DMS153 (cell line): ENCODE measurements around the gene HDGFL3.

Experiments used
- DNase-seq: peaks from one replicate; lab custom pipeline; 2025; lab: John Stamatoyannopoulos, UW

Gene HDGFL3

GRCh38 chr15:83123529-83123928 is 84.1 kb downstream of the HDGFL3 start:
- peak; percentile 4 for DNase-seq

DNA sequence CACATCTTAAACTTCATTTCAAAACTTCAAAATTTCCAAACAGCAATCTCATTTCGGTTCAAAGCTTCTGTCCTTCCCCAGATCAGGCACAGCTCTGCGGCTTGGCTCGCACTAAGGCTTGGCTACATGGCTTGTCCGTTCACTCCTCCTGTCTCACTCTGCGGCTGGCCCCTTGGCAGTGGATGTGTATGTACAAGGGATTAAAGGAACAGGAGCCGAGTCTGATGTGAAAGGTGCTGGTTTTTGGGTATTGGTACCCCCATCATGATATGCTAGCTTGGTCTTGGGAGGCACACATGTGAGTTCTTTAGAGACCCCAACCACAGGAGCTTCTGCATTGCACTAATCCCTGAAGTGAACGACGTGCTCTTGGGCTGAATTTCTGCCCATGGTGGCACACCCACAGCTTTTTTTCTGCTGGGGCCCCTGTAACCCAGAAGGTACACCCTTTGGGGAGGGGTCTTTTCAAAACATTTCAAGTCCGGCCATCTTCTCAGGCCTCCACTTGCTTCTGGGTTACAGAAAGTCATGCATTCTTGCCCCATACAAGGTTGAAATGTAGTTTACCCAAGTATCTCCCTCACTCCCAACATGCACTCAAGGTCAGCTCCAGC is 87.5 kb downstream of the HDGFL3 start:
- DNase-seq, result no peak

DNA sequence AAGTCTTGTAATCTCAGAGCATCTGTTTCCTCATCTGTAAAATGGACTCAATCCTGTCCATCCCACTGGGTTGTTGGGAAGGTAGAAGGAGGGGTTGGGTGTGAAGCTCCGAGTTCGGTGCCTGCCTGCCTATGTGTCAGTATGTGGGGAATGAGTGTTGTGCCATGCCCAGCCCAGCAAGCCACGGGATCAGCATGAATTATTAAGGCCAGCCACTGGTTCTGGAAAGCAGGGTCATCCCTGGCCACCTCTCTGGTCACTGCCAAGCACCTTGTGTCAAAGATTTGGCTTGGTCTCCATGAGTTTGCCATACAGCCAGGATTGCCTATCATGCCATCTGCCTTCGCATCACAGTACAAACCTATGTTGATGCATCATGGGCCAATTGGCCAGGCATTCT is 88.7 kb downstream of the HDGFL3 start:
- DNase-seq, result no peak

DNA sequence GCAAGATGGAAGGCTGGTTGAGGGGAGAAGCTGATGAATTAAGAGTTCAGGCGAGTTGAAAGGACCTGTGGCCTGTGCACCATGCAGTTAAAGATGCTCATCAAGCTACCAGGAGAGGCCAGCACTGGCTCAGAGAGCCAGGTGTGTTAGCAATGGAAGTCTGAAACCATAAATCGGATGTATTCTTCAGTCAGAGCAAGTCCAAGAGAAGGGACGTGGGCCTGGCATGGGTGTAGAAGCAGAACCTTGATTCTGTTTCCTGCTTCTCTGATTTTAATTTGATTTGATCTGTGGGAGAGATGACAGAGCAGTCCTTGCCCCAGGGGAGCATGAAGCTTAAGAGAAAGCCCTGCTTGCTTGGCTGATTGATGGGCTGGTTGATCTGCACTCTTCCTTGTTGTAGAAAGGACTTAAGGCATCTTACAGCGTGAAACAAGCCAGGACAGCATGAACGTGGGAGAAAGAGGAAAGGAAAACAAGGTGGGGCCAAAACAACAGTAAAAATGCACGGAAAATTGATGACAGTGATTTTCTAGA is 89.3 kb downstream of the HDGFL3 start:
- no peak for DNase-seq

DNA sequence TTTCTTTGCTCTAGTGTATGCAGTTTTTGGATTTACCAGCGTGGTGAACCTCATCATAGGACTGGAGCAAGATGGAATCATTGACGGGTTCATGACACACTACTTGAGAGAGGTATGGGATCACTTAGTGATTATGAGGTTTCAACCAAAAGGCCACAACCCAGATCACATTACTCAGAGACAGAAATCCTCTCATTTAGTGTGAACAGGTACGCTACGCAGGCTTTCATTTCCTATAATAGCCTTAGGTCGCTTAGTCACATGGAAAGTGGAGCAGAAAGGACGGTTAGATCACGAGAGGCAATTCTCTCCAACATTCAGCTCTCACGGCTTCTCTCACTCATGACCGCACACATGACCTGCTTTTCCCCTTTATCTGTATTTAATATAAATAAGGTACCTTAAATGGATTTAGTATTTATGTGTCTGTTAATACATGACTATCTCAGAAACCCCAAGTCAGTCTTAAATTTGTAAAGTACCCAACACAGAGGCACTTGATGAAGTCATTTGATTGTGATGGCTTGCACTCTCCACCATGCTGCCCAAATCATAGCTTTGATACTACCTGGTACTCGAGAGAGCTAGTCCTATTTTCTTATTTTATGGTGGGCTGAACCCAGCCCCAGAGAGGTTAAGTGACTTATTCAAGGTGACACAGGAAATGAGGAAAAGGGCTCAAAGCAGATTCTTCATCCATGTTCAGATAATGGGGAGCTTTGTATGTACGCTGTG is 91.6 kb downstream of the HDGFL3 start:
- DNase-seq, result no peak

DNA sequence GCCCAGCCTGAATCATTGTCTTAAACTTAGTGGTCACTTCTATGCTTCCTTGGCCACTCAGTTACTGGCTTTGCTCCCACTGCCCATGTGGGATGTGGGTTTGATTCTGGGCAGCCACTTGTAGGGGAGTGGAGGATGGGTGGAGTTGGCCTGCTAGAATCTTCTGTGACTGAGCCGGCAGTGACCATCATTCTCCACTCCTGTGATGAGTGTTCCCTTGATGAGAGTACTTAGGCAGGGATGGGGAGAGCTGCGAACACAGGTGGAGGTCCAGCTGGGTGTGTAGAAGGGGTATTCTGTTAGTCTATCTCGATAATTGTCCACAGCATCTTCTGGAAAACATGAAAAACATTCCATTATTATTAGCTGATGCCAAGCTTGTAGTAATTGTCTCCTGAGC is 92.2 kb downstream of the HDGFL3 start:
- no peak for DNase-seq

- DNase-seq, result no peak
These were observed 92.8 kb downstream of the HDGFL3 start for GRCh38 chr15:83114856-83115255.

GRCh38 chr15:83113881-83114674 is 93.5 kb downstream of the HDGFL3 start:
- no peak for DNase-seq

DNA sequence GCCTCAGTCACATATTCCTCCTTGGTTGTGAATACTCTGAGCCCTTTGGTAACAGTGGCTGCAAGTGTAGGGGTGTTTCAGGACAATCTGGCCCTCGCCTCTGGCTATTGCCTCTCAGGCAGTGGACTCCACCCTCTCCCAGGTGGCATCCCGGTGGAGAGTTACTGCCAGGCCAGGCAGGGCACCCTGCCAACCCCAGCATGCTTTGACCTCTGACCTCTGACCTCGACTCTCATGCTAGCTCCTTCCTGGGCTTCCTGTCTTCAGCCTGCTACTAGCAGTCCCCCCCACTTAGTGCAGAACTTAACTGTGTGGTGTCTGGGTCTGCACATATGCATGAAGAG is 94.7 kb downstream of the HDGFL3 start:
- DNase-seq, result no peak

DNA sequence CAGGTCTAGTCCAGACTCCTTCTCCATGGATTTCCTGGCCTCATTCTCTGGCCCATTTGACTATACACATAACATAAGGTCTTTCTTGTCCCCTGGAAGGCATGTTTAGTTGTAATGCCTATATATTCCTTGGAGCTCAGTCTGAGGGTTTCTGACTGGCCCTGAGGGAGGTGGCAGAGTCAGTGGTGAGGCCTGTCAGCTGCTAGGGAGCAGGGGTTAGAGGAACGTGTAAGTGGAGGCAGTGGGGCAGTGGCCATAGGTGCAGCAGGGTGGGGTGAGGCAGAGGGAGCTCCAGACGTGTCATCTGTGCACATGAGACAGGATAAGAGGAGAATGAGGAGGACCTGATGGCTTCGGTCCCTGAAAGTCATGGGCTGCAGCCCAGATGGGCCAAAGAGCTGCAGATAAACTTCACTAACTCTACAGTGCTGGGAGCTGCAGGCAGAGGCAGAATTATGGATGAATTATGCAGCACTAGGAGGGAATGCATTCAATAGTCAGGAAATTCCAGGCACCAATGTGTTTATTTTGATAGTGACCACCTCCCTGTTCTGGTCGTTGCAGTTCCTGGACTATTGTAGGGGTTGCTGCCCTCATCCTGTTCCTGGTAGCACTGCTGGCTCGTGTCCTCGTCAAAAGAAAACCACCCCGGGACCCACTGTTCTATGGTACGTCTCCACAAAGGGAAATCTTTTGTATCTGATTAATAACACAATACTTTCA is 95.2 kb downstream of the HDGFL3 start:
- no peak for DNase-seq

DNA sequence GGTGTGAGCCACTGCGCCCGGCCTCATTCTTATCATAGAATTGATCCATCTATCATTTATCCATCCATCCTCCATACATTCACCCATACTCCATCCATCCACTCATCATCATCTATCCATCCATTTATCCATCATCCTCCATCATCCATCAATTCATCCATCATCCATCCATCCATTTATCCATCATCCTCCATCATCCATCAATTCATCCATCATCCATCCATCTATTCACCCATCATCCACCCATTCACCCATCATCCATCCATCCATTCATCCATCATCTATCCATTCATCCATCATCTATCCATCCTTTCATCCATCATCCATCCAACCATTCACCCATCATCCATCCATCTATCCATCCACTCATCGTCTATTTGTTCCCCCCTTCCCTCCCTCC is 96.5 kb downstream of the HDGFL3 start:
- DNase-seq, result no peak

GRCh38 chr15:83110381-83110780 is 97.2 kb downstream of the HDGFL3 start:
- DNase-seq, result no peak

DNA sequence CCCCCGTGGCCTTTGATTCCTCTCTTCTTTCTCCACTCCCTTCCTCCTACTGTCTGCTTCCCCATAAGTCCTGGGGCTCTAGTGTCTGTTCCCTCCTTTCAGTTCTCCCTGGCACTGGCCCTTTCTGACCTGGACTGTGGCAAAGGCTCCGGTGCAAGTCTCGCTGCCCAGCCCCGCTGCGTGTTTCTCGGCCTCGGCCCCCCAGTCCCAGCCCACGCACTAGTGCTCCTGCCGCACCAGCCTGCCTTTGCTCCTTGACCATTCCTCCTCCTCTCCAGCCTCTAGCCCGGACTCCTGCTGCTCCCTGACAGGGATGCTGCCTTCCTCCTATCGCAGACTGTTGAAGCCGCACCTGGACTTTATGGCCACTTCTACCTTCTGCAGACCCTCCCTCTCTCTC is 98.1 kb downstream of the HDGFL3 start:
- no peak for DNase-seq

DNA sequence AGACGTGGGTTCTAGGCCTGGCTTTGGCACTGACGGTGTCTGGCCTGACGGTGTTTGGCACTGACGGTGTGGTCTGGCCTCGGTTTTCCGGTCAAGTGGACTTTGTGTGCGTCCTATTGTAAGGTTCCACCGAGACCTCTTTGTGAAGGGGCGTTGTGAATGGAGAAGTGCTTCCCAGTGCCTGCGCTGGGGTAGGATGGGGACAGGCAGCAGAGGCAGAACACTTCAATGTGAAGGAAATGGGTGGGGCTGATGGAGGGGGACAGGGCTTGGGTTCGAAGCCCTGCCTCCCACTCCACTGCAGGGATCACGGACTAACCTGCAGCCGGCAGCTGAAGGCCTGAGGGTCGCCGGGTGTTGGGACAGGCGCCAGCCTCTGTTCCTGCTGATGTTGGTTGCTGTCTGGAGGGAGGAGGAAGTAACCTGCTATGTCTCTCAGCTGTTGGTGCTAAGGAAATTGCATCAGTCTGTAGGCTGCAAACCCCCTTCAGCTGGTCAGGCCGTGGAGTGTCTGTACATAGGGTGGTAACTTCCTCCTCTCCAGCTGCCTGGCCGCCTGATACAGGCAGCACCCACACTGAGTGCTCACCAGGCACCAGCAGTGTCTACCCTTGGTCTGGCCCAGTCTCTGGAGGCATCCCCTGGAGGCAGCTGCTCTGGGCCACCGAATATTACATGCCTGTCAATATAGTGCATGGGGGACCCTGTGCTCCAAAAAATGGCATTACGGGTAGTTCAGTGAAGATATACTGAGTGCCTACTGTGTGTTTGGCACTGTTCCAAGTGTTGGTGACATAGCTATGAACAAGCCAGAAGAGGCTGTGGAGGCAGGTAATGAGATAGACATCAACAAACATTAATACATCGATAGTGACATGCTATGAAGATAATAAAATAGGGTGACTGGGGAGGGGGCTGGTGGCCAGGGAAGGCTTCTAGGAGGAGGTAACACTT is 99.1 kb downstream of the HDGFL3 start:
- peak; percentile 34 for DNase-seq

- no peak for DNase-seq
These were observed 99.8 kb downstream of the HDGFL3 start for GRCh38 chr15:83107841-83108181.

DNA sequence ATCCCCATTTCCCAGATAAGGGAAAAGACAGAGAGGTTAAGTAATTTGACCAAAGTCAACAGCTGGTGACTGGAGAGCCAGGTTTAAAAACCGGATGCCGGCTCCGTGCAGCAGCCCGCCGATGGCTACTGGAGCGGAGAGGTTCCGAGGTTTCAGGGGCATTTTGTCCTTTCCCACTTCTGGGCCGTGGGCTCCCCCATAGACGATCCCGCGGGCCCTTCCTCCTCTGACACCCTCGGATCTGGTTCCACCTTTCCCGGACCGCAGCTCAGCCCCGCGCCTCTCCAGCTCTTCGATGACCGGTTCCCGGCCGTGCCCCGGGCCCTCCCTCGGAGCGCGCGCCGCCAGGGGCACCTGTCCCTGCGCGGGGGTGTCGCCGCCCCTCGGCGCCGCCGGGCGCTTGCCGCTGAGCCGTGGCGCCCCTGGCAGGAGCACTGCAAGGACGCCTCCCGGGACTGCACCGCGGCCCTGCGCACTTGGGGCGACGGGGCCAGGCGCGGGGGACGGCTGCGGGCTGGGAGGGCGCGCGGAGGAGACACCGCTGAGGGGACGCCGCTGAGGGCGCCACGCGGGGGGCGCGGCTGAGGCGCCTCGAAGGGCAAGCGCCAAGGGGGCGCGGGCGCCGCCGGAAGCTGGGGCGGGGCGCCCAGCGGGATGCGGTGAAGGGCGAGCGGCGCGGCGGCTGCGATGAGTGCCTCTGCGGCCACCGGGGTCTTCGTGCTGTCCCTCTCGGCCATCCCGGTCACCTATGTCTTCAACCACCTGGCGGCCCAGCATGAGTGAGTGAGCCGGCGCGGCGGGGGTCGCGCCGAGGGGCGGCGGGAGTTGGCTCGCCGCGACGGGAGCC is 100.4 kb downstream of the HDGFL3 start, which contains the start of gene TM6SF1:
TM6SF1 (plus strand) TSS at position 652 of the 847 bp plus-strand sequence; CDS start at position 688, 36 bp downstream.
- no peak for DNase-seq

GRCh38 chr15:83105440-83105839 is 102.2 kb downstream of the HDGFL3 start:
- no peak for DNase-seq

- no peak for DNase-seq
These were observed 103.5 kb downstream of the HDGFL3 start for GRCh38 chr15:83104141-83104540.

GRCh38 chr15:83102346-83102745 is 105.3 kb downstream of the HDGFL3 start:
- DNase-seq, result no peak

DNA sequence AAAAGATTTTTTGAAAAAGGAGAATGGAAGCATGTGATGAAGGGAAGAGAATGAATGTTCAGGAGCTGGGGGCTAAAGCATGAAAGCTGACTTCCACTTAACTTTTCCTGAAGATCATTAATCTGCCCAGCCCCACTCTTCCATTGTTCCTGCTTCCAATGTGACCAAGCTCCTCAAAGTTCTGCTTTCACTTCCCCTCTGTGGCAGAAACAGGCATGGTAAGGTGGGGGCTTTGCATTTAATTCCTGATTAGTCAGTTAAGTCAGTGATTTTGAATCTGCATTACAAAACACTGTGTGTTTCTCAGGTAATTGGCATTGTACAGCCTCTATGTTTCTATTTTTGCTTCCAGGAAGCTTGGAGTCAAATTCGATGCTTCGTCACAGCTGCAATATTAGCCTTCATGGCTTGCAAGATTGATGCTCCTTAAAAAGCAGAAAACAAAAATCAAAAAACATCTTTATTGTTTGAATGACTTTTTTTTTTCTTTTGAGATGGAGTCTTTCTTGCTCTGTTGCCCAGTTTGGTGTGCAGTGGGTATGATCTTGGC is 107.5 kb downstream of the HDGFL3 start:
- DNase-seq, result no peak
